MCF 10A (cell line): ENCODE results near the gene IL17RA. TPM values are rescaled to one million over a fixed set of nuclear protein-coding genes. Genes with fewer than 3 reads are reported as not detected.

Source experiments
- BruUV-seq: library from RNA; stranded (reverse); fragments of 400-500 nt; replicated peaks from 2 replicates; lab custom pipeline; 2021; lab: Mats Ljungman, UMichigan
- CTCF ChIA-PET: fragments of 300-600 bp; sonication (Branson Sonifier 250); formaldehyde crosslinking; extraction: SDS; loops from one replicate; lab custom pipeline; 2021; ENCODE audit warnings: antibody characterized with exemption, inconsistent platforms; lab: Yijun Ruan, JAX
- POLR2A ChIA-PET: fragments of 300-600, 350-650 bp; sonication (Branson Sonifier 250); formaldehyde crosslinking; extraction: SDS; loops from one replicate; lab custom pipeline; 2020; ENCODE audit warnings: antibody characterized with exemption, inconsistent platforms; lab: Yijun Ruan, JAX
- DNase-seq: peaks from one replicate; pipeline ENCODE4 v3.0.0-alpha.2; 2018; ENCODE audit not compliant: unreplicated experiment
- H3K27ac Mint-ChIP-seq: one replicate; pipeline ENCODE4 v1.8.0; 2022; ENCODE audit warnings: mild to moderate bottlenecking, low read depth, mixed read lengths; ENCODE audit not compliant: unreplicated experiment
- H3K27me3 Mint-ChIP-seq: one replicate; pipeline ENCODE4 v1.8.0; 2022; ENCODE audit warnings: mixed read lengths; ENCODE audit not compliant: insufficient read depth, unreplicated experiment
- H3K36me3 Mint-ChIP-seq: one replicate; pipeline ENCODE4 v1.8.0; 2022; ENCODE audit warnings: mild to moderate bottlenecking, moderate library complexity, mixed read lengths; ENCODE audit not compliant: insufficient read depth, unreplicated experiment
- H3K4me1 Mint-ChIP-seq: one replicate; pipeline ENCODE4 v1.8.0; 2022; ENCODE audit warnings: mixed read lengths; ENCODE audit not compliant: insufficient read depth, unreplicated experiment
- H3K4me3 Mint-ChIP-seq: one replicate; pipeline ENCODE4 v1.8.0; 2022; ENCODE audit warnings: mild to moderate bottlenecking, moderate library complexity, mixed read lengths; ENCODE audit not compliant: unreplicated experiment
- H3K9me3 Mint-ChIP-seq: one replicate; pipeline ENCODE4 v1.8.0; 2022; ENCODE audit warnings: mixed read lengths; ENCODE audit not compliant: unreplicated experiment
- intact Hi-C: fragments of 100-400 bp; cut with micrococcal nuclease; formaldehyde crosslinking; loops from 2 replicates; pipeline ENCODE4 v1.14.1; 2022
- total RNA-seq: library from RNA; stranded (reverse); gene quantifications from 2 replicates; pipeline ENCODE4 v1.2.3, GENCODE V29; 2022
- TF ChIP-seq, protein P1 (sequence below): fragments of 200-600 bp; IDR thresholded peaks from one replicate; pipeline ENCODE4 v1.8.0; 2022; ENCODE audit warnings: antibody characterized with exemption, mild to moderate bottlenecking; ENCODE audit not compliant: unreplicated experiment

Gene IL17RA
- total RNA-seq, 1 experiment from 2014 or later: 11.5 TPM

DNA sequence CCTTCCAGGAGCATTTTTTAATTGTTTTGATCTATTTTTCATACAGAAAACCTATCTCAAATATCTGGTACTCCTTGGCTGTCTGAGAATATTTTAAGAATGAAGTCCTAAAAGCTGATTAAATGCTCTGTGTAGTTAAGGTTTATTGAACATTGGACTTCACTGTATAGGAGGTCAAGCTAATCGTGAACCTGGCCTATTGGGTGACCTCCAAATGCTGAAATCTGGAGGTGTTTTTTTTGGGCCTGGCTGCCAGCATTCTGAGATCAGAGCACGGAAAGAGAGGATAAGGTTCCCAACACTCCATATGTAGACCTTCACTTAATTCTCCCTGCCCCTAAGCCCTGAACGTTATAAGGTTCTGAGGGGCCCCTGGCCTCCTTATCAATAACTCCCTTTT lies 8.3 kb downstream of the IL17RA start:
- CTCF ChIA-PET: interaction anchor here (0.6 to 1.4 kb wide), 3 partner anchors 10 to 409 kb away, joined by 3 to 5 read pairs (median 4); no protein-coding TSS in a partner anchor
- BruUV-seq: no TSS peak
- no peak for DNase-seq
- POLR2A ChIA-PET: interaction anchor here (0.6 to 1.2 kb wide), 2 partner anchors 8 to 44 kb away, joined by 3 read pairs; no protein-coding TSS in a partner anchor
- H3K4me3 Mint-ChIP-seq: no peak overlapping the region
- TF ChIP-seq, protein P1, sequence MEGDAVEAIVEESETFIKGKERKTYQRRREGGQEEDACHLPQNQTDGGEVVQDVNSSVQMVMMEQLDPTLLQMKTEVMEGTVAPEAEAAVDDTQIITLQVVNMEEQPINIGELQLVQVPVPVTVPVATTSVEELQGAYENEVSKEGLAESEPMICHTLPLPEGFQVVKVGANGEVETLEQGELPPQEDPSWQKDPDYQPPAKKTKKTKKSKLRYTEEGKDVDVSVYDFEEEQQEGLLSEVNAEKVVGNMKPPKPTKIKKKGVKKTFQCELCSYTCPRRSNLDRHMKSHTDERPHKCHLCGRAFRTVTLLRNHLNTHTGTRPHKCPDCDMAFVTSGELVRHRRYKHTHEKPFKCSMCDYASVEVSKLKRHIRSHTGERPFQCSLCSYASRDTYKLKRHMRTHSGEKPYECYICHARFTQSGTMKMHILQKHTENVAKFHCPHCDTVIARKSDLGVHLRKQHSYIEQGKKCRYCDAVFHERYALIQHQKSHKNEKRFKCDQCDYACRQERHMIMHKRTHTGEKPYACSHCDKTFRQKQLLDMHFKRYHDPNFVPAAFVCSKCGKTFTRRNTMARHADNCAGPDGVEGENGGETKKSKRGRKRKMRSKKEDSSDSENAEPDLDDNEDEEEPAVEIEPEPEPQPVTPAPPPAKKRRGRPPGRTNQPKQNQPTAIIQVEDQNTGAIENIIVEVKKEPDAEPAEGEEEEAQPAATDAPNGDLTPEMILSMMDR: no peak
- no peaks in the 10 kb centered on the region for H3K27me3 Mint-ChIP-seq
- no peaks in the 10 kb centered on the region for H3K9me3 Mint-ChIP-seq
- no peaks in the 10 kb centered on the region for H3K4me1 Mint-ChIP-seq
- H3K36me3 Mint-ChIP-seq: peaks cover 5% of the 10 kb centered on the region
- intact Hi-C loops: no loop called here
- H3K27ac Mint-ChIP-seq: no peak overlapping the region

DNA sequence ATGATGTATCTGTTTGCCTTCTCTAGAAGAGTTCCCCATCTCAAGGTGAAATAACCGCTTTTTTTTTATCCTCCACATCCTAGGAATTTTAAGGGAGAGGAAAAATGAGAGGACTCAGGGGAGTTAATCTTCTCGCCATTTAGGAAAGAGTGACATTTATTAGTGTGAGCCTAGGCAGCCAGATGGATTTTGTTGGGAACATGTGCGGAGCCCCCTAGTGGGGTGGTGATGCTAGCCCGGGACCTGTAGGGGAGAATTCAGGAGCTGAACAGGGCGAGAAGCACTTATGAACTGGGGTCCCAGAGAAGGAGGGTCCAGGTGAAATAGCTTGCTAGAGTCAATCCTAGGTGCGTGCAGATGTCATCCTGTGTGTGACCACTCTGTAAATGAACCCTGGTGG lies 10.7 kb downstream of the IL17RA start:
- POLR2A ChIA-PET: no interaction called here
- intact Hi-C loops: no loop called here

DNA sequence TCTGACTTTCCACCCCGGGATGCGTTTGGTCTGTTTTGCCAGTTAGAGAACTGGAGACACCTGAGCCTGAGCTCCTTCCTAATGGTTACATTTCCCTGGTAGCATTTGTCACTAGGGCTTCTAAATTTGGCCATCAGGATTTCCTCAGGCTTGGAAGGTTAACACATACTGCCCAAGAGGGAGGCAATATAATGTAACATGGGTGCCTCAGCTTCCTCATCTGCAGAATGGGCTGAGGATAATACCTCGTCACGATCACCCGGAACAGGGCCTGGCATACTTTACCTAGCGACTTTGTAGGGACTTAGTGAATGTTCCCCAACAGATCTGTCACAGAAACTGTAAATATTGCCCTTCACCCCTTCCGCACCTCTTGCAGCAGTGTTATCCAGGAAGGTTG lies 11.3 kb downstream of the IL17RA start:
- H3K27me3 Mint-ChIP-seq: no peaks in the 10 kb centered on the region
- CTCF ChIA-PET: interaction anchor here (1.0 to 1.3 kb wide), 4 partner anchors 9 to 405 kb away, joined by 3 to 7 read pairs (median 4); no protein-coding TSS in a partner anchor

More for the DNA sequence above, 10.7 kb downstream of the IL17RA start:
- CTCF ChIA-PET: interaction anchor here (0.7 to 1.3 kb wide), 8 partner anchors 8 to 406 kb away, joined by 3 to 7 read pairs (median 4); no protein-coding TSS in a partner anchor
- no TSS peak for BruUV-seq
- Mint-ChIP-seq H3K4me1 (no peaks in the 10 kb centered on the region), H3K27ac (no peak overlapping the region), H3K4me3 (no peak overlapping the region), H3K36me3 (peaks cover 30% of the 10 kb centered on the region), H3K27me3 (no peaks in the 10 kb centered on the region), H3K9me3 (no peaks in the 10 kb centered on the region)
- TF ChIP-seq, protein P1: peak; percentile 16
- no peak for DNase-seq

DNA sequence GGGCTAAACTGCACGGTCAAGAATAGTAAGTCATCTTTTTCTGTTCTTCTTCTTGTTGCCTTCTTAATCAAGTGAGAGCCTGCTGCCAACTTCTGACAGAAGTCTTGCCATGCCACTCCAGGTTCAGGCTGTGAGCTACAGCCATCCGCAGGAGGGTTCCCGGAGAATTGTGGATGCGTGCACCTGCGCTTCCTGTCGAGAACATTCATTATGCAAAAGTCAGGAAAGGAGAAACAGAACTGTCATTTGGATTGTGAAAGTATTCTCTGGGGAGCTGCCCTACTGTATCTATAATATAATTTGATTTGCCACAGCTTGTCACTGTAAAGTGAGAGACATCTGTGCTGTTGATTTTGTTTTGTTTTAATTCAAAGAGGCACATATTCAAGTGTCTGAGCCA lies 12.3 kb downstream of the IL17RA start:
- Mint-ChIP-seq H3K36me3 (peaks cover 43% of the 10 kb centered on the region), H3K9me3 (no peaks in the 10 kb centered on the region), H3K4me3 (no peak overlapping the region), H3K27ac (no peak overlapping the region), H3K4me1 (no peaks in the 10 kb centered on the region), H3K27me3 (no peaks in the 10 kb centered on the region)
- BruUV-seq: no TSS peak
- no peak for DNase-seq
- POLR2A ChIA-PET: interaction anchor here (0.6 kb wide), 1 partner anchor 19 kb away, joined by 3 read pairs; no protein-coding TSS in a partner anchor
- intact Hi-C loops: no loop called here
- CTCF ChIA-PET: interaction anchor here (0.6 to 1.3 kb wide), 5 partner anchors 40 to 408 kb away, joined by 3 to 6 read pairs (median 4); no protein-coding TSS in a partner anchor
- TF ChIP-seq, protein P1: no peak

More for the DNA sequence above, 11.3 kb downstream of the IL17RA start:
- BruUV-seq: no TSS peak
- TF ChIP-seq, protein P1: no peak
- no peak overlapping the region for H3K4me3 Mint-ChIP-seq
- no peaks in the 10 kb centered on the region for H3K4me1 Mint-ChIP-seq
- no peak for DNase-seq
- no peak overlapping the region for H3K27ac Mint-ChIP-seq
- POLR2A ChIA-PET: no interaction called here
- no peaks in the 10 kb centered on the region for H3K9me3 Mint-ChIP-seq
- intact Hi-C loops: no loop called here
- H3K36me3 Mint-ChIP-seq: peaks cover 35% of the 10 kb centered on the region
